Measurements from ENCODE around the gene DYDC1.
A peak's percentile ranks its signal among the peaks of the same experiment; 100 is the strongest.
"Not testable (repeated sequence)": the region's sequence is repeated elsewhere in the genome, so short reads cannot be mapped to it uniquely, and the experiment has no call there.

Gene DYDC1

DNA sequence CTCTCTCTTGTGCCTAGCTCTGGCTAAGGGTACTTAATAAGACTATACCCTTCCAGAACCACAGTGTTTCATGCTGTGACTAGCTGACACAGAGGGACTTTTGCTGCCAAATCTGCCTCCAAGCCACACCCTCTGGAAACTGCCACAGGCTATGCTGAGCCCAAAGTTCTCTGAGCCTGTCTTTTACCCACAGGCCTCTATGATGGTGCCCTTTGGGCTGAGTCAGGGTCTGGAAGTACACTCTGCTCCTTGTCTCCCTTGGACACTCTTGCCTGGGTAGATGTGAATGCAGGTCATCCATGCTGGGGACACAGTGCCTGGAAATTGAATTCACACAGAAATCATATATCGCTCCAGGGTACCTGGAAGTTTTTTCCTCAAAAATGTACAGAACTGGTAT, 22.6 kb downstream of the DYDC1 start:
- DNase-seq: no peak

DNA sequence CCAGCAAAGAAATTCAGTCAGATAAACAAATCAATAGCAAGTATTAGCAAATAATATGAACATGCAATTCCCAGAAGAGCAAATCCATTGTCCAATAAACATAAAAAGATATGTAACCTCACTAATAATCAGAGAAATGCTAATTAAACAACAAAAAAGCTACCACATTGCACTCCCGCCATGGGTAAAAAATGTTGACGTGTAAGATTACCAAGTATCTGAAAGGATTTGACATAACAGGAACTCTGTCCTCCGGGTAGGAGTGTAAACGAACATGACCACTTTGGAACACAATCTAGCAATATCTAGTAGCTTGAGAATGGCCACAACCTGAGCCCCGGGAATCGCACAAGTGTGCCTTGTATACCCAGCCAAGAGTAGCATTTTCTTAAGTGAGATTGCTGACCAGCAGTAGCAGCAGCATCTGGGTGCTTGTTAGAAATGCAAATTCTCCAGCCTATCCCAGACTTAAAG, 31.6 kb downstream of the DYDC1 start:
- no peak for DNase-seq

DNA sequence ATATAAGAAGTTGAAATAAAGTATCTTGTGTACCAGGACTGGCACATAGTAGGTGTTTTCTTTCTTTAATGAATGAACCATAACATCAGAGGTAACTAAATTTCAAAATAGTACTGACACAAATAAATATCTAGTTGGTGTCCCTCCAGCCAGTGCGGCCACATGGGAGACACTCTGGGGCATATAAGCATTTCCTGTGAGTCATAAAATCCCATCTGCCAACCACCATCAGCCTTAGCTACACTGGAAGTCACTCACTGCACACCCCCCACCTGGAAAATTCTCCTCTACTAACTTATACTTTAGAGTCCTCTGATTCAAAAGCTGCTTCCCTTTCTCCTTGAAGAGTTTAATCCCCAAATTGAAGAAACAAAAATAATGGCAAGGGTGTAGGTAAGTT, 32.5 kb downstream of the DYDC1 start:
- DNase-seq: no peak

DNA sequence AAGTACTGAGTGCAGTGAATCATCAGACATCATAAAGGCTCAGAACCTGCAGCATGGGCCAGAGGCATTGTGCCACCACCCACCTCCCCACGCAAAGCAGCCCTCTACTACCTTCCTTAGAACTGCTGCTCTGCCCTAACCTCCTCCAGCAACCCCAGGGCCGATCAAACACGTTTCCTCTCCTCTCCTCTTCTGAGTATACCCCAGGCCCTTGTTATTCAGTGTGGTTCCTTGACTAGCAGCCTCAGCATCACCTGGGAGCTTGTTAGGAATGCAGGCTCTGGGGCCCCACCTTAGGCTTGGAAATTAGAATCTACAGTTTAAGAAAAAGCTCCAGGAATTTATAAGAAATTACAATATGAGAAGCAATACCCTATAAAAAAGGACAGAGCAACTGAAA, 33.2 kb downstream of the DYDC1 start:
- DNase-seq: no peak

DNA sequence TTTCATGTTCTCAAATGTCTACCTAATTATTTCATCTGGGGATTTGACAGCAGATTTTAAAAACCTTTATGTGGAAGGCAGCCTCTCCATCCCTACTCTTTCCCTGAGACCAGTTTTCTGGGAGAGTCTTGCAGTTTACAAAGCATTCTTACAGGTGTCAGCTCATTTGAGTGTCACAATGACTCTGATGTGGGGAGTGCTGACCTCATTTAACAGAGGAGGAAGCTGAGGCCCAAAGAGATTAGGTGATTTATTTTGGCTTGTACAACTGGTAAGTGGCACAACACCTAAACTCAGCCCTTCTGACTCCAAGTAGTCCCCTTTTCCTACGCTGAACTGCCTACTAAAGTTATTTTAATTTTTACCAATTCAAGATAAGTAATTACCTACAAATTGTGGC, 33.8 kb downstream of the DYDC1 start:
- no peak for DNase-seq

DNA sequence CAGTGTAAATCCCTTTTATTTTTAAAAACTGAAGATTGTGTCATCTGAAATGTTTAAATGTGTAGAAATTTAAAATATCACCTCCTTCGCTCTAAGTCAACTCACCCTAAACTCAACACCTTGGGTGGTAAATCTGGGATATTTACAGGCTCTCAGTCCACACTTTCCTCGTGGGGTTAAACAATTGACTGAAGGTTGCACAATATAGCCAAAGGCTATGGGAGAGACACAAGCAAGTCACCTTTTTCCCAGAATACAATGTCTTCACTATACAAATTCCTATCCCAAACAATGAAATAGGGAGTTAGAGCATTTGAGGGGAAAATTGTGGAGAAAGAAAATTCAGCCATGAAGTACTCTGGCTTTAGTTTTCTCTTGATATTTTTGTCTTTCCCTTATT, 34.4 kb downstream of the DYDC1 start:
- DNase-seq: no peak

DNA sequence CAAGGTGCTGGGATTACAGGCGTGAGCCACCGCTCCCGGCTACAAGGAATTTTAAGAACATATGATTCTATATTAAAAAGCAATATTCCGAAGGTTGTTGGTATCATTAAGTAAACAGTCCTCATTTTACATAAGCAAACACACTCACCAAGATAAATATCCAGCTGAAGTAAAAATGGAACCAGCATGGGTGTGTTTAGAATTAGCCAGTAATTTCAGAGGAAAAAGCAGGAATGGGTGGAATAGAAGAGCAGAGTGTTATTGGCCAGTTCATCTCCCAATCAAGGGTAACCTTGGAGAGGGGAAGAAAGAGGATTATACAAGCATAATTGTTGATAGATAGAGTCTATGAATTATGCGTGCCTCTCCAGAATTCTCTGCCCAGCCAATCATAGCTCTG, 35.4 kb downstream of the DYDC1 start:
- DNase-seq: no peak

DNA sequence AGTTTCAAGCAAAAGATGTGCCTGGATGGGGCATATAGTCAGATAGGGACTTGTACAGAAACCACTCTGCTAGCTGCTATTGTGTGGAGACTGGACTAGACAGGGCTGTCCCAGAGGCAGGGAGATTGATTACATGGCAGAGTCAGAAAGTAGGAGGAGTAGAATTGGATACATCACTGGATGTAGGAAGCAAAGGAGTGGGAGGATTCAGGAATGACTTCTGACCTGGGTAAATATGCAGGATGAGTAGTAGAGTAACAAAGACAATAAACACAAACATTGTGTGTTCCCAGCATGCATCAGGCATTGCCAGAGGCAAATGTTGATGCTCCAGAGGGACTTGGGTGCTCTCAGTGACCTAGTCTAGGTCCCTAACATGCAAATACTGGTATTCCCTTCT, 36.2 kb downstream of the DYDC1 start:
- DNase-seq: no peak

DNA sequence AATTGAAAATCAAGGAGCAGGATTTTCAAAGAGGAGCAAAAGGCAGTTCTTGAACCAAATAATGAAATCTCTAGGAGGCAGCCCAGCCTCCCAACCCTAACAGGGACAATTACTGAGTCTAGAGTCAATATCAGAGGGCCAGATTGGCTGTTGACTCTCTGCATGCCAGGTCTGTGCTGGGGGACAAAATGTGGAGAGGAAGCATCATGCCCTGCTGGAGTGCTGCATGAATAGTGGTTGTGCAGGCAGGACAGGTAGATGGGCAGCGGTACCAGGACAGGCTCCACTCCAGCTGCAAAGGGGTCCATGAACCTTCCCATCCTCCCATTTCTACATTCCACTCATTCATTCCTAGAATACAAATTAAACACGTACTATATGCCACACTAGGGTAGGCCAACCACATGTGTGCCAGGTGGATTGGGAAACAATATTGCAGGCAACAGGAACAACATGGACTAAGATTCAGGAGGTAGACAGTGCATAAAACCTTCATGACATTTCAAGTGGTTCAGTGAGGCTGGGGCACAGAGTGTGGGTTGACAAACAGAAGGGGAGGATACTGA, 36.7 kb downstream of the DYDC1 start:
- no peak for DNase-seq

DNA sequence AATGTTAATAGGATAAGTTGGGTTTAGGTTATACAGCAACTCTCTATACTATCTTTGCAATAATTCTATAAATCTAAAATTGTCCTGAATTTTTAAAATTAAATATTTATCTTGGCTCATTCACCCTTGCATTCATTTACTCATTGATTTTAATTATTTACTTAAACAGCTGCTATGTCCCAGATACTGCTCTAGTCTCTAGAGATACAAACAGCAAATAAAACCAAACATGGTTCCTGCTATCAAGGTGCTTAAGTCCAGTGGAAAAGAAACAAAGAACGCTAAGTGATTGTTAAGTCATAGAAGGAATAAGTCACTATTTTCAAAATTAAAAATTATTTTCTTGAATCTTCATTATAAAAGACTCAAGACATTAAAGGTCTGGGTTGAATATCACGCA, 37.2 kb downstream of the DYDC1 start:
- no peak for DNase-seq

DNA sequence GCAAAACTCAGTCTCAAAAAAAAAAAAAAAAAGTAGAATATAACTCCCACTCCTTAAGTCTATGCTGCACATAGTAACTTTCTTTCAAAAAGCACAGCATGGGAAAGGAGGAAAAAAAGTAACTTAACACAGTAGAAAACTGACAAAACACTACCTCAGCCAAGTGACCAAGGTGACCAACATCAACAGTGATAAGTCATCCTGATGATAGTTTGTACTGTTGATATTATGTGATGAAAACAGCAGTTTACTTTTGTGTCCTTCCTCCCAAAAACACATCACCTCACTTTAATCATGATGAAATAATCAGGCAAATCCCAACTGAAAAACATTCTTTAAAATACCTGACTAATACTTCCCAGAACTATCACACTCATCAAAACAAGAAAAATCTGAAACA, 37.8 kb downstream of the DYDC1 start:
- DNase-seq: no peak

DNA sequence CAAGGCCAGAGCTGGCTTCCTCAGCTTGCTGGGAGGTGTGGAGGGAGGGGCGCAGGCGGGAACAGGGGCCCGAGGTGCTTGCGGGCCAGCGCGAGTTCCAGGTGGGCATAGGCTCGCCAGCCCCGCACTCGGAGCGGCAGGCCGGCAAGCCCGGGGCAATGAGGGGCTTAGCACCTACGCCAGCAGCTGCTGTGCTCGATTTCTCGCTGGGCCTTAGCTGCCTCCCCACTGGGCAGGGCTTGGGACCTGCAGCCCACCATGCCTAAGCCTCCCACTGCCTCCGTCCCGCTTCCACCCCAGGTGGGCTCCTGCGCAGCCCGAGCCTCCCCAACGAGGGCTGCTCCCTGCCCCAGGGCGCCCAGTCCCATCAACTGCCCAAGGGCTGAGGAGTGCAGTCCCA, 41.2 kb downstream of the DYDC1 start:
- DNase-seq: no peak

DNA sequence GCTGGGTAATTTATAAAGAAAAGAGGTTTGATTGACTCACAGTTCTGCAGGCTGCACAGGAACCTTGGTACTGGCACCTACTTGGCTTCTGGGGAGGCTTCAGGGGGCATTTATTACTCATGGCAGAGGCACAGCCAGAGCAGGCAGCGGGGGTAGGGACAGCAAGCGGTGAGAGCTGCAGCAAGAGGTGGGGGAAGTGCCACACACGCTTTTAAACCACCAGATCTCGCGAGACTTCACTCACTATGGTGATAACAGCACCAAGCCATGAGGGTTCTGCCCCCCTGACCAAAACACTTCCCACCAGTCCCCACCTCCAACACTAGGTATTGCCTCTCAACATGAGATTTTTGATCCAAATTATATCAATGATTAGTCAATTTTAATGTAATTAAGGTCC, 43.0 kb downstream of the DYDC1 start:
- no peak for DNase-seq

DNA sequence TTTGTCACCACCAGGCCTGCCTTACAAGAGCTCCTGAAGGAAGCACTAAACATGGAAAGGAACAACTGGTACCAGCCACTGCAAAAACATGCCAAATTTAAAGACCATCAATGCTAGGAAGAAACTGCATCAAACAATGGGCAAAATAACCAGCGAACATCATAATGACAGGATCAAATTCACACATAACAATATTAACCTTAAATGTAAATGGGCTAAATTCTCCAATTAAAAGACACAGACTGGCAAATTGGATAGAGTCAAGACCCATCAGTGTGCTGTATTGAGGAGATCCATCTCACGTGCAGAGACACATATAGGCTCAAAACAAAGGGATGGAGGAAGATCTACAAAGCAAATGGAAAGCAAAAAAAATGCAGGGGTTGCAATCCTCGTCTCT, 50.6 kb downstream of the DYDC1 start:
- not testable (repeated sequence) for DNase-seq

DNA sequence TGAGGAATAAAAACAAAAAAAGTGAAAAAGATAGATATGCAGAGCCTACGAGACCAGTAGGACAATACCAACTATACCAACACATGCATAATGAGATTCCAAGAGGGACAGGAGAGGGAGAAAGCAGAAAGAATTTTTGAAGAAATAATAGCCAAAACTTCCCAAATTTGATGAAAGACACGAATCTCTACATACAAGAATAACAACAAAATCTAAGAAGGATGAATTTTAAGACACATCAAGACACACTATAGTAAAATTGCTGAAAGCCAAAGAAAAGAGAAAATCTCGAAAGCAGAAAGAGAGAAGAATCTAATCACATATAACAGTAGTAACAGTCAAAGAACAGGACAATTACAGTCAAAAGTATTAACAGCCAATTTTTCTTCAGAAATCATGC, 59.6 kb downstream of the DYDC1 start:
- DNase-seq: no peak

DNA sequence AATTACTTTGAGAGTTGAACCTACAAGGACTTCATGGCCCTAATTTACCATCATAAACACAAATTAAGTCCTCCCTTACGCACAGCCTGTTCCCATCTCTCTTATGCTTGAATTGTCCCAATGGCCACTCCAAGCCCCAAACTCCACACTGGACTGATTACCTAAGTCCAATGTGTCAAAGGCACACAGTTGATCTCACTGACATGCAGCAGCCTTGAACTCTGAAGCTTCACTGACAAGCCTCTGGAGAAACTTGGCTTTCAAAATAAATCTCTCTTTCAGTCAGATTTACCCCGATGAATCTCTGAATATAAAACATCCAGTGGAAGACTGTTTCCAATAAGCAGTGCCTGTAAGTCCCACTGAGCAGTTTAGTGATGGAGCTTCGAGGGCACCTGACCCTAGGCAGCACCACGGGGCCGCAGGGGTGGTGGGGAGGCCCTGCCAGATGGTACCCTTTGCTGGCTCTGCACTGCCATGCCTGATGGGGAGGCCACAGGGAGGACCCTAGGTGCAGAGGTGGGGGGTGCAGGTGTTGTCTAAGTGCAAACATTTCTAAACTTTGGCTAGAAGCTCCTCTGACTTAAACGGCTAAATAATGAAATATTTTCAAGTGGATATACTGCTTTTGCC, 63.8 kb downstream of the DYDC1 start:
- DNase-seq: no peak

DNA sequence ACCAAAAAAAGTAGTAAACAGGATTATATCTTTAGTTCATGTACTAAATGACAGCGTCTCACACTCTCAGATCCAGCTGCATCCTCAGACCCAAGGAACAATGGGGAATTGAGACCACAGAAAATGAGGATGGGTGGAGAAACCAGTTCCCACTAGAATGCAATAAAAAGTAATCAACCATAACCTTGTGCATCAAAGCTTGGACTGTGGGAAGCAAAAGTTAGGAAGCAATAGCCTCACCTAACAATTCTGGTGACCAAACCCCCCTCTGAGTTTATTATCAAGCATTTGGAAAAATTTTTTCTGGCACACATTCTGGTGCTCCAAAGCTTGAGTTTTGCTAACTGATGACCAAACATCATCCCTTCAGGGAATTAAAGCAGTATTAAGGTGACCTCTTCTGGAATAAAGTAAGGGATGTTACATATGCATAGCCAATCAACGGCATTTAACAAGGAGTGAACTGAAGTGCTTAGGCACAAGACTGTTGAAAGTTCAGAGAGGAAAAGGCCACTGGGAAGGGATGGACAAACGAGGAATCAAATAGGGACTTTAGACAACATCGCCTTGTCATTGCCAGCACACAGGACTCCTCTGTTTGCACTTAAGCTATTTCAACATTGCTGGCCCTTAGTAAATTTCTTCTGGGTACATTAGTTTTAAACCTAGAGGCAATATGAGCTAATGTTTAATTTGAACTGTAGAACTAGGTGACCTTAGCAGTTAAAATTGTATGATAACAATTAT, 65.9 kb downstream of the DYDC1 start:
- DNase-seq: no peak

DNA sequence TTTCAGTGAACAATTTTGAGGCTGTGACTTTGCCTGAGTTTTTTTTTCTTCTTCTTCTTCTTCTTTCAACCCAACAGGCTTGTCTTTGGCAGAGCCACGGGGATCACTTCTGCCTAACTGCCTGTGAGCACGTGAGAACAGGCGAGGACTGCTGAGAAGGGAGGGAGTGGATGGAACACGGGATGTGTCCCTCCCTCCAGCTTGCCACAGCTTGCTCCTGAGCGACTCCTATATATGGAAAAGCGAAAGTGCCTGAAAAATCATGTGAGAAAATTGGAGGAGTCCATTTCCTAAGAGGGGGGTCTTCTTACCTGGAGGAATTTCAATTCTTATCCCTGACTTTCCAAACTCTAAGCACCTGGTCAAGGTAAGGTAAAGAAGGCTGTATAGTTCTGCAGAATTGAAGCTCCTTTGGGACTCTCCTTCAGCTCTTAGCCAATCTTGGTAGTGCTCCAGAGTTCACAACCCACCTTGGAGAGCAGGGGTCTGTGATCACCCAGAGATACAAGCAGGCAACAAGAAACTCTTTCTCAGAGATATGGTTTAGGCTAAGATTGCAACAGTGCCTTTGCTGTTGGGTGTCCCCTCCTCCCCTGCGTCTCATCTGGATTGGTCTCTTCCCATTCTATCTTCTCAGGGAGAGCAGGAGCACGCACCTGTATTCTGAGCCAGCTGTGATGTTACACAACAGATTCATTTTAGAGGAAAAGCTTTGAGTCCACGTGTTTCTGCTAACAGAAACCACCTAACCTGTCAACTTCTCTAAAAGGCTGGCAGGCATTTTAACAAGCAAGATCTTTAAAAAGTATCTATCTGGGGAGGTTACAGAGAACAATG, 66.9 kb downstream of the DYDC1 start, which contains the start of gene MAT1A:
TSS of gene MAT1A (minus strand) at position 208 of the 837 bp plus-strand sequence. CDS start 235 bp downstream, outside the sequence.
- peak; percentile 18 for DNase-seq

DNA sequence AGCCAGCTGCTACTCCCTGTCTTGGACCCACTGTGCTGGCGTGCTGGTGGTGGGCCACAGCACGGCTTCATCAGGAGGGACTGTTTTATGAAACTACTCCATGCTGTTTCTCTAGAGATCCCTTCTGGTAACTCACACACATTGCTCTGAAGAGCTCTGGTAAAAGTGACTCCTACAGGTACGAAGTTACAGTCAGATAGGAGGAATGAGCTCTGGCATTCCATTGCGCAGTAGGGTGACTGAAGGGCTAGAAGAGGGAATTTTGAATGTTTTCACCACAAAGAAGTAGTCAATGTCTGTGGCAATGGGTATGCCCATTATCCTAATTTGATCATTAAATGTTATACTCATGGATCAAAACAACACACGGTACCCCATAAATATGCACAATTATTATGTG, 67.7 kb downstream of the DYDC1 start:
- DNase-seq: no peak

Data from NCI-H2029 treated with DMSO at 0.1 percent for 48 hours (cell line).